ENCODE results near the gene CDK11A.
"Not testable (repeated sequence)": the region's sequence is repeated elsewhere in the genome, so short reads cannot be mapped to it uniquely, and the experiment has no call there.

CDK11A gene

GRCh38 chr1:1697358-1698183 lies 26.6 kb downstream of the CDK11A start:
- H3K4me3 ChIP-seq (ENCODE audit: low read depth, low read length); H2AK5ac ChIP-seq (ENCODE audit: low read length); H3K9ac ChIP-seq (ENCODE audit: low read length); H3K18ac ChIP-seq (ENCODE audit: low read length); H3K79me1 ChIP-seq (ENCODE audit: low read length); H3K27ac ChIP-seq (ENCODE audit: low read depth, low read length); H3K4me2 ChIP-seq (ENCODE audit: low read length); H3K23ac ChIP-seq (ENCODE audit: low read length); H2BK12ac ChIP-seq (ENCODE audit: low read length); H3K36me3 ChIP-seq (ENCODE audit: control insufficient read depth in 1 of 2, insufficient read depth in 2 of 2, low read length in 2 of 2); H3K79me2 ChIP-seq (ENCODE audit: control insufficient read depth, insufficient read depth, low read length, poor library complexity); H3K4ac ChIP-seq (ENCODE audit: low read depth, low read length); H3K14ac ChIP-seq (ENCODE audit: low read length); H2BK120ac ChIP-seq (ENCODE audit: insufficient read depth, low read length, poor library complexity); H3K27me3 ChIP-seq (ENCODE audit: insufficient read depth, low read length); H4K12ac ChIP-seq (ENCODE audit: low read depth, low read length); H4K8ac ChIP-seq (ENCODE audit: low read depth, low read length); DNase-seq; H2AFZ ChIP-seq (ENCODE audit: insufficient read depth, low read length, poor library complexity); H3K4me1 ChIP-seq (ENCODE audit: control insufficient read depth in 1 of 2, insufficient read depth in 2 of 2, low read length in 2 of 2); H3K9me3 ChIP-seq (ENCODE audit: insufficient read depth, low read depth, low read length); H2BK5ac ChIP-seq (ENCODE audit: low read depth, low read length, poor library complexity); H4K91ac ChIP-seq (ENCODE audit: low read depth, low read length): not testable (repeated sequence)
- no CpG with 5 or more reads among the region's 26 CpGs for WGBS (ENCODE audit: extremely low coverage, insufficient coverage, insufficient read length)

GRCh38 chr1:1696431-1697357 lies 27.5 kb downstream of the CDK11A start:
- not testable (repeated sequence) for DNase-seq; H3K4me3 ChIP-seq (ENCODE audit: low read depth, low read length); H3K4me1 ChIP-seq (ENCODE audit: control insufficient read depth in 1 of 2, insufficient read depth in 2 of 2, low read length in 2 of 2)

GRCh38 chr1:1692714-1693647 lies 31.2 kb downstream of the CDK11A start, which contains the start of gene SLC35E2B:
TSS of gene SLC35E2B (minus strand) at chr1:1692795. CDS start at chr1:1676699, 16,096 bp downstream.
- Histone ChIP-seq H2BK120ac (ENCODE audit: insufficient read depth, low read length, poor library complexity) (peak within 1 kb of the TSS; percentile 83), H2BK5ac (ENCODE audit: low read depth, low read length, poor library complexity) (peak within 1 kb of the TSS; percentile 84), H4K91ac (ENCODE audit: low read depth, low read length) (peak within 1 kb of the TSS; percentile 83), H4K8ac (ENCODE audit: low read depth, low read length) (peak within 1 kb of the TSS; percentile 91), H3K27ac (ENCODE audit: low read depth, low read length) (peak within 1 kb of the TSS; percentile 96), H3K18ac (ENCODE audit: low read length) (peak within 1 kb of the TSS; percentile 59), H3K4me2 (ENCODE audit: low read length) (peak within 1 kb of the TSS; percentile 47), H3K14ac (ENCODE audit: low read length) (peak within 1 kb of the TSS; percentile 87), H3K4me3 (ENCODE audit: low read depth, low read length) (peak within 1 kb of the TSS; percentile 74)
- H3K27me3 ChIP-seq (ENCODE audit: insufficient read depth, low read length); H3K4me1 ChIP-seq (ENCODE audit: control insufficient read depth in 1 of 2, insufficient read depth in 2 of 2, low read length in 2 of 2); H2BK12ac ChIP-seq (ENCODE audit: low read length); H2AK5ac ChIP-seq (ENCODE audit: low read length); H3K79me1 ChIP-seq (ENCODE audit: low read length); H3K79me2 ChIP-seq (ENCODE audit: control insufficient read depth, insufficient read depth, low read length, poor library complexity); H3K23ac ChIP-seq (ENCODE audit: low read length); H2AFZ ChIP-seq (ENCODE audit: insufficient read depth, low read length, poor library complexity); H3K9ac ChIP-seq (ENCODE audit: low read length); H3K36me3 ChIP-seq (ENCODE audit: control insufficient read depth in 1 of 2, insufficient read depth in 2 of 2, low read length in 2 of 2); H3K9me3 ChIP-seq (ENCODE audit: insufficient read depth, low read depth, low read length); H3K4ac ChIP-seq (ENCODE audit: low read depth, low read length); H4K12ac ChIP-seq (ENCODE audit: low read depth, low read length): not testable (repeated sequence)
- no CpG with 5 or more reads among the region's 98 CpGs for WGBS (ENCODE audit: extremely low coverage, insufficient coverage, insufficient read length)
- DNase-seq: peak; percentile 67 to 93

More at GRCh38 chr1:1696431-1697357, 27.5 kb downstream of the CDK11A start:
- not testable (repeated sequence) for H3K23ac ChIP-seq (ENCODE audit: low read length); H3K9ac ChIP-seq (ENCODE audit: low read length); H3K4me2 ChIP-seq (ENCODE audit: low read length); H3K27me3 ChIP-seq (ENCODE audit: insufficient read depth, low read length); H2BK12ac ChIP-seq (ENCODE audit: low read length); H4K12ac ChIP-seq (ENCODE audit: low read depth, low read length); H2AK5ac ChIP-seq (ENCODE audit: low read length); H3K79me2 ChIP-seq (ENCODE audit: control insufficient read depth, insufficient read depth, low read length, poor library complexity); H3K9me3 ChIP-seq (ENCODE audit: insufficient read depth, low read depth, low read length); H3K18ac ChIP-seq (ENCODE audit: low read length); H4K91ac ChIP-seq (ENCODE audit: low read depth, low read length); H3K27ac ChIP-seq (ENCODE audit: low read depth, low read length); H3K14ac ChIP-seq (ENCODE audit: low read length); H3K36me3 ChIP-seq (ENCODE audit: control insufficient read depth in 1 of 2, insufficient read depth in 2 of 2, low read length in 2 of 2); H4K8ac ChIP-seq (ENCODE audit: low read depth, low read length); H2BK120ac ChIP-seq (ENCODE audit: insufficient read depth, low read length, poor library complexity); H2BK5ac ChIP-seq (ENCODE audit: low read depth, low read length, poor library complexity); H3K79me1 ChIP-seq (ENCODE audit: low read length); H2AFZ ChIP-seq (ENCODE audit: insufficient read depth, low read length, poor library complexity); H3K4ac ChIP-seq (ENCODE audit: low read depth, low read length)
- WGBS (ENCODE audit: extremely low coverage, insufficient coverage, insufficient read length): no CpG with 5 or more reads among the region's 23 CpGs

- H3K27me3 ChIP-seq (ENCODE audit: insufficient read depth, low read length); H3K23ac ChIP-seq (ENCODE audit: low read length); H3K79me2 ChIP-seq (ENCODE audit: control insufficient read depth, insufficient read depth, low read length, poor library complexity); H2AK5ac ChIP-seq (ENCODE audit: low read length); H2AFZ ChIP-seq (ENCODE audit: insufficient read depth, low read length, poor library complexity); H3K4me1 ChIP-seq (ENCODE audit: control insufficient read depth in 1 of 2, insufficient read depth in 2 of 2, low read length in 2 of 2); H3K79me1 ChIP-seq (ENCODE audit: low read length); H3K9me3 ChIP-seq (ENCODE audit: insufficient read depth, low read depth, low read length); H3K9ac ChIP-seq (ENCODE audit: low read length); H3K36me3 ChIP-seq (ENCODE audit: control insufficient read depth in 1 of 2, insufficient read depth in 2 of 2, low read length in 2 of 2); H2BK12ac ChIP-seq (ENCODE audit: low read length); H4K12ac ChIP-seq (ENCODE audit: low read depth, low read length); H3K4ac ChIP-seq (ENCODE audit: low read depth, low read length); H3K18ac ChIP-seq (ENCODE audit: low read length): not testable (repeated sequence)
- Histone ChIP-seq H4K91ac (ENCODE audit: low read depth, low read length) (peak overlapping the region; percentile 83), H2BK5ac (ENCODE audit: low read depth, low read length, poor library complexity) (peak overlapping the region; percentile 84), H3K27ac (ENCODE audit: low read depth, low read length) (peak overlapping the region; percentile 96), H4K8ac (ENCODE audit: low read depth, low read length) (peak overlapping the region; percentile 91), H3K4me2 (ENCODE audit: low read length) (peak overlapping the region; percentile 27), H3K4me3 (ENCODE audit: low read depth, low read length) (peak overlapping the region; percentile 74), H3K14ac (ENCODE audit: low read length) (peak overlapping the region; percentile 87), H2BK120ac (ENCODE audit: insufficient read depth, low read length, poor library complexity) (peak overlapping the region; percentile 83)
- WGBS (ENCODE audit: extremely low coverage, insufficient coverage, insufficient read length): no CpG with 5 or more reads among the region's 45 CpGs
- DNase-seq: peak; percentile 13 to 69
Measured at GRCh38 chr1:1692324-1692713, 31.8 kb downstream of the CDK11A start.
